Esophagus squamous epithelium (tissue), 4 donors: ENCODE measurements around the gene GABRG3.

Experiments
- CTCF ChIP-seq, 6 experiments: fragments of 450-650 bp in 4 of 6; fragments of 200-600 bp in 2 of 6; sonication (generic) in 2 of 6; IDR thresholded peaks; one replicate each; pipeline ENCODE4 v1.5.1; 2016 to 2019; ENCODE audit warnings: antibody characterized with exemption in 6 of 6, mild to moderate bottlenecking in 4 of 6, moderate library complexity in 4 of 6
- POLR2A ChIP-seq, 4 donors: fragments of 450-650 bp; IDR thresholded peaks; one replicate each; pipeline ENCODE4 v1.6.1; 2017; ENCODE audit warnings: antibody characterized with exemption in 4 of 4, mild to moderate bottlenecking in 4 of 4, moderate library complexity in 3 of 4

- no peak for TF ChIP-seq POLR2A (IDR thresholded peaks at IDR 0.05)
- no peak for TF ChIP-seq CTCF (IDR thresholded peaks at IDR 0.05)
These were observed 113.9 kb downstream of the GABRG3 start for GRCh38 chr15:27084844-27085243.
